Activated T-cell treated with anti-CD3 and anti-CD28 coated beads, Interleukin-2, amount 50 U/mL, for 1 hour (primary cell): ENCODE data around the gene EGFR.

Source experiments
- DNase-seq: peaks from one replicate; pipeline ENCODE4 v3.0.0-alpha.2; 2020

EGFR gene

GRCh38 chr7:55018361-55019190 is at the start of gene EGFR:
EGFR (plus strand) TSS chr7:55019017; CDS start chr7:55019278, 261 bp downstream.
- DNase-seq: no peak

- DNase-seq: no peak
These were observed 49.4 kb upstream of the EGFR start for GRCh38 chr7:54969208-54969967.

- no peak for DNase-seq
These were observed 46.0 kb upstream of the EGFR start for GRCh38 chr7:54972733-54973294.

GRCh38 chr7:54978364-54979116 is 40.3 kb upstream of the EGFR start:
- DNase-seq: no peak

GRCh38 chr7:54980521-54980920 is 38.3 kb upstream of the EGFR start:
- DNase-seq: no peak

GRCh38 chr7:54981913-54982312 is 36.9 kb upstream of the EGFR start:
- DNase-seq: no peak

GRCh38 chr7:54985426-54986330 is 33.1 kb upstream of the EGFR start:
- DNase-seq: no peak

- DNase-seq: no peak
These were observed 32.1 kb upstream of the EGFR start for GRCh38 chr7:54986716-54987115.

- DNase-seq: no peak
These were observed 31.0 kb upstream of the EGFR start for GRCh38 chr7:54987772-54988171.

- no peak for DNase-seq
These were observed 30.3 kb upstream of the EGFR start for GRCh38 chr7:54988516-54988915.

GRCh38 chr7:54989453-54990225 is 29.2 kb upstream of the EGFR start:
- DNase-seq: no peak

- DNase-seq: no peak
These were observed 27.5 kb upstream of the EGFR start for GRCh38 chr7:54991341-54991740.

GRCh38 chr7:54992871-54993475 is 25.8 kb upstream of the EGFR start:
- no peak for DNase-seq

GRCh38 chr7:54995166-54995565 is 23.7 kb upstream of the EGFR start:
- no peak for DNase-seq

GRCh38 chr7:54995610-54996363 is 23.0 kb upstream of the EGFR start:
- no peak for DNase-seq

- no peak for DNase-seq
These were observed 22.4 kb upstream of the EGFR start for GRCh38 chr7:54996391-54996790.

- DNase-seq: no peak
These were observed 14.2 kb upstream of the EGFR start for GRCh38 chr7:55004579-55004978.

- DNase-seq: no peak
These were observed 13.5 kb upstream of the EGFR start for GRCh38 chr7:55005241-55005851.

GRCh38 chr7:55006499-55006898 is 12.3 kb upstream of the EGFR start:
- DNase-seq: no peak

- no peak for DNase-seq
These were observed 5.0 kb upstream of the EGFR start for GRCh38 chr7:55013851-55014250.
